ENCODE data around the gene GTF3C5. TPM values are rescaled to one million over a fixed set of nuclear protein-coding genes. Genes with fewer than 3 reads are reported as not detected.

Gene GTF3C5
- total and polyA plus RNA-seq, 9 of the 15 experiments (the other 6 are each of a cell fraction or from before 2014, with no cell fraction given), result 3.8 to 118 (median 83.7) TPM

GRCh38 chr9:133029994-133030316 is 842 bp upstream of the GTF3C5 start:
- peaks cover 64% of the 10 kb centered on the region for H3K79me2 ChIP-seq (ENCODE audit: control insufficient read depth, insufficient read depth, low read length)
- H3K4me2 ChIP-seq (ENCODE audit: insufficient read depth, low read length), result peak overlapping the region; percentile 95
- H3K9me1 ChIP-seq (ENCODE audit: control insufficient read depth, insufficient read depth, low read length), result no peaks in the 10 kb centered on the region
- H3K27me3 ChIP-seq (ENCODE audit: control insufficient read depth in 2 of 2, insufficient read depth in 2 of 2, low read length in 2 of 2), result no peaks in the 10 kb centered on the region
- peaks cover 26 to 34% of the 10 kb centered on the region in 2 experiments; a peak in 4 of 5 replicates for H3K4me1 ChIP-seq (replicated peaks in 1 of 2; ENCODE audit: control insufficient read depth in 2 of 2, insufficient read depth in 2 of 2, low read length in 2 of 2)
- H3K36me3 ChIP-seq (ENCODE audit: control insufficient read depth, insufficient read depth, low read length), result peaks cover 33% of the 10 kb centered on the region
- in situ Hi-C loops (cut with MboI), result no loop called here
- FAIRE-seq, result no peak
- ChIA-PET POLR2A (interaction anchor here (0.6 to 2.7 kb wide), 24 partner anchors 8 to 372 kb away, joined by 3 to 15 read pairs (median 4); no protein-coding TSS in a partner anchor), CTCF (ENCODE audit: low intra/inter-chr PET ratio) (no interaction called here)
- H2AFZ ChIP-seq (ENCODE audit: low read depth, low read length), result peak overlapping the region; percentile 76
- peak; percentile 6 for ATAC-seq
- no peaks in the 10 kb centered on the region for H4K20me1 ChIP-seq (replicated peaks; ENCODE audit: control insufficient read depth, insufficient read depth, low read length)
- H3K9me3 ChIP-seq (replicated peaks; ENCODE audit: control insufficient read depth, insufficient read depth, low read depth, low read length), result peaks cover 14% of the 10 kb centered on the region; the same call in 1 of the 2 replicates
- H3K9ac ChIP-seq (ENCODE audit: insufficient read depth in 1 of 2, low read depth in 2 of 2, low read length in 2 of 2), result peak overlapping the region; percentile 83 to 97
- no peak for DNase-seq (ENCODE audit: extremely low read depth in 1 of 4, low spot score in 3 of 4)
- intact Hi-C loops (cut with micrococcal nuclease), result loop anchor here (5.0 kb wide), 1 partner anchor 117 kb away; no protein-coding TSS in a partner anchor
- H3K27ac ChIP-seq (ENCODE audit: extremely low read depth, low read depth, low read length), result peak overlapping the region; percentile 88
- H3K4me3 ChIP-seq, result peak overlapping the region; percentile 99
- WGBS (ENCODE audit: insufficient coverage, low coverage, missing lambda C conversion rate), result 0% methylated on average over 25 of the region's 28 CpGs
- BruUV-seq (replicated peaks), result TSS peak; percentile 95
- peak; percentile 98 for TF ChIP-seq ZKSCAN1 (IDR thresholded peaks at IDR 0.05; ENCODE audit: low read depth, low read length)
- TF ChIP-seq OTX1 (CRISPR knock-in tag; IDR thresholded peaks at IDR 0.05), result 0 out of 2 replicates have a peak, but pooled peaks have one; percentile 22
- TF ChIP-seq POLR2G (IDR thresholded peaks at IDR 0.05; ENCODE audit: low read depth, low read length), result 0 out of 2 replicates have a peak, but pooled peaks have one; percentile 45
- TF ChIP-seq DEAF1 (CRISPR knock-in tag; IDR thresholded peaks at IDR 0.05), result no peak
- TF ChIP-seq PRPF4 (IDR thresholded peaks at IDR 0.05; ENCODE audit: insufficient read depth, low read depth, low read length, poor library complexity, severe bottlenecking), result no peak
- no peak for TF ChIP-seq HBP1 (CRISPR knock-in tag; IDR thresholded peaks at IDR 0.05)
- peak; percentile 73 for TF ChIP-seq PHF20 (IDR thresholded peaks at IDR 0.05; ENCODE audit: partially characterized antibody)
- no peak for TF ChIP-seq RFX1 (IDR thresholded peaks at IDR 0.05)
- TF ChIP-seq ZNF318 (IDR thresholded peaks at IDR 0.05; ENCODE audit: borderline replicate concordance in 1 of 2, low read depth in 1 of 2), result no peak
- no peak for TF ChIP-seq HNRNPUL1 (IDR thresholded peaks at IDR 0.05; ENCODE audit: low read length)
- no peak for TF ChIP-seq PCBP1 (IDR thresholded peaks at IDR 0.05; ENCODE audit: low read depth, low read length, poor library complexity, severe bottlenecking)
